ENCODE measurements around the gene PNPLA6.

DNA sequence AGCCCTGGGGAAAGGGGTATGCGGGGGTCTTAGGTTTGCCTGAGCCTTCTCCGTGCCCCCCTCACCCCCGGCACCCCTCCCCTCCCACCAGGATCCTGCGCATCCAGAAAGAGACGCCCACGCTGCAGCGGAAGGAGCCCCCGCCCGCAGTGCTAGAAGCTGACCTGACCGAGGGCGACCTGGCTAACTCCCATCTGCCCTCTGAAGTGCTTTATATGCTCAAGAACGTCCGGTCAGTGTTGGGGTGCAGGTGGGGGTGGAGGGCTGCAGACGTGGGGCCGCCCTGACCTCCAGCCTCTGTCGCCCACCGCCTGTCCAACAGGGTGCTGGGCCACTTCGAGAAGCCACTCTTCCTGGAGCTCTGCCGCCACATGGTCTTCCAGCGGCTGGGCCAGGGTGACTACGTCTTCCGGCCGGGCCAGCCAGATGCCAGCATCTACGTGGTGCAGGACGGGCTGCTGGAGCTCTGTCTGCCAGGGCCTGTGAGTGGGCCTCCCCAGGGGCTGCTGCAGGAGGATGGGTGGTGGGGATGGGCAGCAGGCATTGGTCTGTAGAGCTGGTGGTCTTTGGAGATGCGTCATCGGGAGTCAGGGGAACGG is 4.4 kb downstream of the PNPLA6 start:
- TF ChIP-seq, protein P1, sequence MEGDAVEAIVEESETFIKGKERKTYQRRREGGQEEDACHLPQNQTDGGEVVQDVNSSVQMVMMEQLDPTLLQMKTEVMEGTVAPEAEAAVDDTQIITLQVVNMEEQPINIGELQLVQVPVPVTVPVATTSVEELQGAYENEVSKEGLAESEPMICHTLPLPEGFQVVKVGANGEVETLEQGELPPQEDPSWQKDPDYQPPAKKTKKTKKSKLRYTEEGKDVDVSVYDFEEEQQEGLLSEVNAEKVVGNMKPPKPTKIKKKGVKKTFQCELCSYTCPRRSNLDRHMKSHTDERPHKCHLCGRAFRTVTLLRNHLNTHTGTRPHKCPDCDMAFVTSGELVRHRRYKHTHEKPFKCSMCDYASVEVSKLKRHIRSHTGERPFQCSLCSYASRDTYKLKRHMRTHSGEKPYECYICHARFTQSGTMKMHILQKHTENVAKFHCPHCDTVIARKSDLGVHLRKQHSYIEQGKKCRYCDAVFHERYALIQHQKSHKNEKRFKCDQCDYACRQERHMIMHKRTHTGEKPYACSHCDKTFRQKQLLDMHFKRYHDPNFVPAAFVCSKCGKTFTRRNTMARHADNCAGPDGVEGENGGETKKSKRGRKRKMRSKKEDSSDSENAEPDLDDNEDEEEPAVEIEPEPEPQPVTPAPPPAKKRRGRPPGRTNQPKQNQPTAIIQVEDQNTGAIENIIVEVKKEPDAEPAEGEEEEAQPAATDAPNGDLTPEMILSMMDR (IDR thresholded peaks at IDR 0.05) = no peak
- TF ChIP-seq POLR2AphosphoS5 (IDR thresholded peaks at IDR 0.05; ENCODE audit: low read depth, low read length) = no peak

Data from Panc1 (cell line).